NCI-H446 (cell line): ENCODE data around the gene PAGE4.
A peak's percentile ranks its signal among the peaks of the same experiment; 100 is the strongest.

ENCODE experiments used
- DNase-seq, 2 experiments: peaks; one replicate each; lab custom pipeline; 2025; lab: John Stamatoyannopoulos, UW

Gene PAGE4

GRCh38 chrX:49829016-49829415 is at the start of gene PAGE4:
Gene PAGE4 (plus strand): TSS chrX:49829303. CDS start chrX:49830429, 1,126 bp downstream.
- no peak for DNase-seq

GRCh38 chrX:49784747-49785280 is 44.3 kb upstream of the PAGE4 start:
- no peak for DNase-seq

- no peak for DNase-seq
Measured at GRCh38 chrX:49792376-49792775, 36.7 kb upstream of the PAGE4 start.

- no peak for DNase-seq
Measured at GRCh38 chrX:49793686-49794085, 35.4 kb upstream of the PAGE4 start.

- DNase-seq: no peak
Measured at GRCh38 chrX:49799828-49800227, 29.3 kb upstream of the PAGE4 start.

- no peak for DNase-seq
Measured at GRCh38 chrX:49809891-49810632, 19.0 kb upstream of the PAGE4 start.

GRCh38 chrX:49812177-49812576 is 16.9 kb upstream of the PAGE4 start:
- DNase-seq: no peak

GRCh38 chrX:49816435-49816834 is 12.7 kb upstream of the PAGE4 start:
- no peak for DNase-seq

- DNase-seq: peak in 1 of 2 experiments; percentile 4
Measured at GRCh38 chrX:49838374-49838773, 9.3 kb downstream of the PAGE4 start.

GRCh38 chrX:49840679-49841078 is 11.6 kb downstream of the PAGE4 start:
- peak; percentile 9 to 55 for DNase-seq

GRCh38 chrX:49842621-49843020 is 13.5 kb downstream of the PAGE4 start:
- DNase-seq: no peak

GRCh38 chrX:49844611-49845010 is 15.5 kb downstream of the PAGE4 start:
- DNase-seq: no peak

GRCh38 chrX:49845701-49846403 is 16.7 kb downstream of the PAGE4 start:
- no peak for DNase-seq

GRCh38 chrX:49846522-49846921 is 17.4 kb downstream of the PAGE4 start:
- no peak for DNase-seq

- DNase-seq: no peak
Measured at GRCh38 chrX:49848275-49848674, 19.2 kb downstream of the PAGE4 start.

GRCh38 chrX:49850028-49850427 is 20.9 kb downstream of the PAGE4 start:
- DNase-seq: no peak

GRCh38 chrX:49853661-49854060 is 24.6 kb downstream of the PAGE4 start:
- no peak for DNase-seq

- DNase-seq: no peak
Measured at GRCh38 chrX:49856819-49857218, 27.7 kb downstream of the PAGE4 start.

GRCh38 chrX:49858341-49858740 is 29.2 kb downstream of the PAGE4 start:
- no peak for DNase-seq

GRCh38 chrX:49859491-49859890 is 30.4 kb downstream of the PAGE4 start:
- no peak for DNase-seq

- DNase-seq: no peak
Measured at GRCh38 chrX:49860867-49861535, 31.9 kb downstream of the PAGE4 start.

- no peak for DNase-seq
Measured at GRCh38 chrX:49862093-49862492, 33.0 kb downstream of the PAGE4 start.

- DNase-seq: no peak
Measured at GRCh38 chrX:49868739-49869138, 39.6 kb downstream of the PAGE4 start.
